8988T (cell line): ENCODE measurements around the gene REEP1.

ENCODE experiments used
- DNase-seq: peaks from one replicate; pipeline ENCODE4 v3.0.0; 2011

REEP1 gene

GRCh38 chr2:86193901-86194567, 143.4 kb downstream of the REEP1 start:
- DNase-seq, result no peak

GRCh38 chr2:86189782-86190416, 147.5 kb downstream of the REEP1 start:
- no peak for DNase-seq

GRCh38 chr2:86186431-86186830, 151.0 kb downstream of the REEP1 start:
- no peak for DNase-seq

- no peak for DNase-seq
Observed at GRCh38 chr2:86185517-86186212, 151.8 kb downstream of the REEP1 start.

GRCh38 chr2:86176597-86176996, 160.8 kb downstream of the REEP1 start:
- DNase-seq, result no peak

- no peak for DNase-seq
Observed at GRCh38 chr2:86175828-86176227, 161.6 kb downstream of the REEP1 start.

- DNase-seq, result no peak
Observed at GRCh38 chr2:86174445-86174844, 163.0 kb downstream of the REEP1 start.

GRCh38 chr2:86172610-86173009, 164.8 kb downstream of the REEP1 start:
- DNase-seq, result no peak

- DNase-seq, result no peak
Observed at GRCh38 chr2:86171295-86171694, 166.1 kb downstream of the REEP1 start.

GRCh38 chr2:86170449-86170848, 167.0 kb downstream of the REEP1 start:
- DNase-seq, result no peak
